SK-N-SH (cell line): ENCODE data around the gene STARD13. TPM values are rescaled to one million over a fixed set of nuclear protein-coding genes. Genes with fewer than 3 reads are reported as not detected.

Source experiments
- CTCF ChIA-PET: fragments of 300-600, 350-600 bp; formaldehyde crosslinking; extraction: SDS; loops from one replicate; lab custom pipeline; 2021; lab: Yijun Ruan, JAX
- POLR2A ChIA-PET: fragments of 350-600 bp; sonication (Branson Sonifier 250); formaldehyde crosslinking; extraction: SDS; loops from one replicate; lab custom pipeline; 2020; ENCODE audit warnings: antibody characterized with exemption, inconsistent platforms; lab: Yijun Ruan, JAX
- DNase-seq: peaks from one replicate; pipeline ENCODE4 v3.0.0; 2012
- H2AFZ ChIP-seq: fragments of 200-600 bp; sonication (generic); 2 replicates; pipeline ENCODE4 v1.8.1; 2016; ENCODE audit warnings: antibody characterized with exemption, mild to moderate bottlenecking, low read depth
- H3F3A ChIP-seq: fragments of 200-600 bp; sonication (generic); replicated peaks from 2 replicates; pipeline ENCODE3; 2016; ENCODE audit warnings: antibody characterized with exemption, mild to moderate bottlenecking; ENCODE audit not compliant: insufficient read depth
- H3K27ac ChIP-seq, 2 experiments: fragments of 200-500 bp in 1 of 2; fragments of 200-600 bp in 1 of 2; sonication (Bioruptor generic) in 1 of 2; sonication (generic), shearing (Covaris generic) in 1 of 2; 2 replicates each; pipeline versions ENCODE4 v1.5.1 to v1.6.1; 2014 to 2016; ENCODE audit warnings: low read depth in 2 of 2, inconsistent platforms in 1 of 2, low read length in 1 of 2, mild to moderate bottlenecking in 1 of 2, mixed read lengths in 1 of 2
- H3K27me3 ChIP-seq: fragments of 200-600 bp; sonication (generic), shearing (Covaris generic); 2 replicates; pipeline ENCODE4 v1.6.1; 2016; ENCODE audit warnings: mixed run types; ENCODE audit not compliant: insufficient read depth
- H3K36me3 ChIP-seq, 2 experiments: fragments of 200-500 bp in 1 of 2; fragments of 200-600 bp in 1 of 2; sonication (Bioruptor generic) in 1 of 2; sonication (generic) in 1 of 2; replicated peaks in 1 of 2; 2 replicates each; pipeline versions ENCODE3 to v1.5.1; 2014 to 2016; ENCODE audit warnings: low read length in 1 of 2, mild to moderate bottlenecking in 1 of 2; ENCODE audit not compliant: insufficient read depth in 2 of 2, control insufficient read depth in 1 of 2
- H3K4me1 ChIP-seq, 2 experiments: fragments of 200-500 bp in 1 of 2; fragments of 200-600 bp in 1 of 2; sonication (Bioruptor generic) in 1 of 2; sonication (generic), shearing (Covaris generic) in 1 of 2; 2 replicates each; pipeline versions ENCODE4 v1.5.1 to v1.6.1; 2014 to 2016; ENCODE audit warnings: low read depth in 1 of 2, low read length in 1 of 2, mixed run types in 1 of 2; ENCODE audit not compliant: insufficient read depth in 2 of 2, control insufficient read depth in 1 of 2
- H3K4me2 ChIP-seq: fragments of 200-600 bp; sonication (generic), shearing (Covaris generic); 2 replicates; pipeline ENCODE4 v1.6.1; 2017; ENCODE audit warnings: mixed run types
- H3K4me3 ChIP-seq, 2 experiments: fragments of 200-500 bp in 1 of 2; fragments of 200-600 bp in 1 of 2; sonication (Bioruptor generic) in 1 of 2; sonication (generic), shearing (Covaris generic) in 1 of 2; 2 replicates each; pipeline versions ENCODE4 v1.5.1 to v1.8.1; 2014 to 2016; ENCODE audit warnings: low read depth in 2 of 2, inconsistent platforms in 1 of 2, low read length in 1 of 2, mild to moderate bottlenecking in 1 of 2, mixed read lengths in 1 of 2, moderate library complexity in 1 of 2
- H3K79me2 ChIP-seq: fragments of 200-600 bp; sonication (generic); 2 replicates; pipeline ENCODE4 v1.8.1; 2017; ENCODE audit warnings: mild to moderate bottlenecking; ENCODE audit not compliant: insufficient read depth
- H3K9ac ChIP-seq: fragments of 200-600 bp; sonication (generic); 2 replicates; pipeline ENCODE4 v1.6.1; 2017; ENCODE audit warnings: mixed run types
- H3K9me2 ChIP-seq: fragments of 200-600 bp; sonication (generic); 2 replicates; pipeline ENCODE4 v1.6.1; 2017; ENCODE audit warnings: mixed run types
- H3K9me3 ChIP-seq: fragments of 200-600 bp; sonication (generic); 2 replicates; pipeline ENCODE4 v1.6.1; 2017; ENCODE audit warnings: mixed run types, mild to moderate bottlenecking, moderate library complexity
- H4K20me1 ChIP-seq: fragments of 200-600 bp; sonication (generic); 2 replicates; pipeline ENCODE4 v1.6.1; 2017; ENCODE audit warnings: mild to moderate bottlenecking, mixed run types; ENCODE audit not compliant: insufficient read depth
- CHD2 ChIP-seq: fragments of 150-350 bp; IDR thresholded peaks from 2 replicates; pipeline ENCODE4 v1.6.1; 2018; ENCODE audit warnings: low read length; ENCODE audit not compliant: partially characterized antibody
- EP300 ChIP-seq, 2 experiments: IDR thresholded peaks; 2 replicates each; pipeline versions ENCODE4 v1.4.0 to v1.6.1; 2012; ENCODE audit warnings: borderline replicate concordance in 1 of 2, low read depth in 1 of 2, low read length in 1 of 2
- FOSL2 ChIP-seq: IDR thresholded peaks from 2 replicates; pipeline ENCODE4 v1.4.0; 2012; ENCODE audit warnings: low read depth, mild to moderate bottlenecking, moderate library complexity, borderline replicate concordance
- FOXM1 ChIP-seq: IDR thresholded peaks from 2 replicates; pipeline ENCODE4 v1.4.0; 2012; ENCODE audit warnings: low read depth, mild to moderate bottlenecking
- GABPA ChIP-seq: IDR thresholded peaks from 2 replicates; pipeline ENCODE4 v1.4.0; 2012; ENCODE audit warnings: low read depth, mild to moderate bottlenecking
- IRF3 ChIP-seq: fragments of 150-350 bp; IDR thresholded peaks from 2 replicates; pipeline ENCODE4 v1.6.1; 2016; ENCODE audit warnings: mild to moderate bottlenecking, low read depth, low read length
- JUND ChIP-seq: IDR thresholded peaks from 2 replicates; pipeline ENCODE4 v1.4.0; 2012
- MAX ChIP-seq: IDR thresholded peaks from 2 replicates; pipeline ENCODE4 v1.4.0; 2012; ENCODE audit warnings: low read depth
- MEF2A ChIP-seq: IDR thresholded peaks from 2 replicates; pipeline ENCODE4 v1.4.0; 2012; ENCODE audit warnings: low read depth, borderline replicate concordance
- MXI1 ChIP-seq: IDR thresholded peaks from 2 replicates; pipeline ENCODE4 v1.6.1; 2012; ENCODE audit warnings: mild to moderate bottlenecking, low read depth, low read length, improper control_type of control experiment
- NFIC ChIP-seq: IDR thresholded peaks from 2 replicates; pipeline ENCODE4 v1.4.0; 2012; ENCODE audit warnings: borderline replicate concordance
- RAD21 ChIP-seq: IDR thresholded peaks from 2 replicates; pipeline ENCODE4 v1.6.1; 2012; ENCODE audit warnings: mild to moderate bottlenecking, low read length
- RCOR1 ChIP-seq: fragments of 150-350 bp; IDR thresholded peaks from 2 replicates; pipeline ENCODE4 v1.6.1; 2017; ENCODE audit warnings: antibody characterized with exemption, low read length
- REST ChIP-seq: IDR thresholded peaks from 2 replicates; pipeline ENCODE4 v1.6.1; 2012; ENCODE audit warnings: mild to moderate bottlenecking, low read depth, low read length, moderate library complexity
- TAF1 ChIP-seq: IDR thresholded peaks from 2 replicates; pipeline ENCODE4 v1.6.1; 2012; ENCODE audit warnings: low read depth, mild to moderate bottlenecking, low read length, moderate library complexity, borderline replicate concordance
- TCF12 ChIP-seq: IDR thresholded peaks from 2 replicates; pipeline ENCODE4 v1.4.0; 2012
- USF2 ChIP-seq: fragments of 150-350 bp; IDR thresholded peaks from 2 replicates; pipeline ENCODE4 v1.6.1; 2017; ENCODE audit warnings: antibody characterized with exemption, low read length, low read depth, borderline replicate concordance
- whole genome bisulfite sequencing: methylation state at CpG from one replicate; pipeline ENCODE4 v1.1.6; 2017; ENCODE audit warnings: low lambda C conversion rate; 5-methylcytosine and 5-hydroxymethylcytosine counted together
- polyA plus RNA-seq, 3 experiments: library from polyadenylated mRNA; depleted of rRNA; stranded (reverse); fragments of >200 nt; gene quantifications; 2 replicates each; pipeline ENCODE4 v1.2.3, GENCODE V29; 2012

The STARD13 gene
- polyA plus RNA-seq, 1 of the 3 experiments (the other 2 are of a cell fraction) = 5.7 TPM

GRCh38 chr13:33292712-33293111 is 7.2 kb upstream of the STARD13 start:
- Histone ChIP-seq H3K9me3 (no peaks in the 10 kb centered on the region), H3K27ac (no peak overlapping the region), H3K4me3 (no peak overlapping the region), H2AFZ (no peak overlapping the region), H3K9ac (no peak overlapping the region), H3F3A (no peaks in the 10 kb centered on the region), H3K36me3 (no peaks in the 10 kb centered on the region), H3K9me2 (no peaks in the 10 kb centered on the region), H3K4me1 (peaks cover 0 to 2% of the 10 kb centered on the region in 2 experiments; a peak in 1 of 4 replicates), H3K27me3 (no peaks in the 10 kb centered on the region), H4K20me1 (no peaks in the 10 kb centered on the region), H3K4me2 (no peak overlapping the region), H3K79me2 (no peaks in the 10 kb centered on the region)
- ChIA-PET CTCF (interaction anchor here (1.1 kb wide), 1 partner anchor 16 kb away, joined by 3 read pairs; no protein-coding TSS in a partner anchor), POLR2A (no interaction called here)
- DNase-seq = no peak
- TF ChIP-seq TCF12 (no peak), FOSL2 (no peak), NFIC (no peak), JUND (no peak), TAF1 (no peak), MXI1 (no peak), USF2 (no peak), REST (no peak), EP300 (IDR thresholded peaks at IDR 0.05; ENCODE audit: borderline replicate concordance in 1 of 2, low read depth in 1 of 2, low read length in 1 of 2) (no peak), CHD2 (no peak), FOXM1 (no peak), RCOR1 (no peak), GABPA (no peak), RAD21 (no peak), MEF2A (no peak), IRF3 (no peak), MAX (no peak)
- 78% methylated on average over 6 of the region's 6 CpGs for WGBS
